ENCODE measurements around the gene VAPA.

The VAPA gene

DNA sequence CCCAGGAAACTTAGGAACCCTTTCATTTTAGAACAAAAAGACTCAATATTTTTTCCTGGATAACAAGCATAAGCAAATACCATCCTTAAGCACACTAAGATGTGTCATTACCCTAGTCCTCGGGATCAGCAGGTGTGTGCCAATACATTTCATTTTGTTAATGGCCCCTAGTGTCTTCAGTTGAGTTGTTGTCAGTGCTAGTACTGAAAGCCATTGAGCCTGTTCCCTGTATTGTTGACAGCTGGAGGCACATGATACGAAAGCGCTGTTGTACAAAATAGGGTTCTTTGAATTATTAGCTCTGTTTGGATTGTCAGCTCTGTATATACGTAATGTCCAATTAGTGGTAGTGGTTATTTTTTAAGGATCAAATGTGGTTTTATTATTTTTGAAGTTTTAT lies 29.5 kb downstream of the VAPA start:
- no peak for DNase-seq (ENCODE audit: low read depth)

DNA sequence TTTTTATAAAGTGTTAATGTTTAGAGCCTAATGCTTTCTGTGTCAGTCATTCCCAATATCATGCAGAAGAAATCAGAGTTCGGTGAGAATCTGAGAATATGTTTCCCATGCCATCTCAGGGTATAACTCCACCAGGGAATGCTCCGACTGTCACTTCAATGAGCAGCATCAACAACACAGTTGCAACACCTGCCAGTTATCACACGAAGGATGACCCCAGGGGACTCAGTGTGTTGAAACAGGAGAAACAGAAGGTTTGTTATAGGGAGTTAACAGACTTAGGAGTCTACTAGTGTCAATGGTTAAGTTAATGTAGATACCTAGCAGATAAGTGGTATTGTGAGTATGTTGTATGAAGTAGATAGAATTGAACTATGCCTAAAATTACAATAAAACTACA lies 31.0 kb downstream of the VAPA start:
- no peak for DNase-seq (ENCODE audit: low read depth)

DNA sequence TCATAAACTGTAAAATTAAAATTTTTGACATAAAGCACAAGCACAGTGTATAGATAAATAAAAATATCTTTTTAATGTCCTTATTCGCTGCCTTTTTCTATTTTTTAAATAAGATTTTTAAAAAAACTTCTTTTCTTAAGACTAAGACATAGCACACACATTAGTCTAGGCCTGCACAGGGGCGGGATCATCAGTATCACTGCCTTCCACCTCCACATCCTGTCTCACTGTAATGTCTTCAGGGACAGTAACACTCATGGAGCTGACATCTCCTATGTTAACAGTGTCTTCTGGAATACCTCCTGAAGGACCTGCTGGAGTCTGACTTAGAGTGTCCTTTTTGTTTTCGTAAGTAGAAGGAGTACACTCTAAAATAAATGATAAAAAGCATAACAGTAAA lies 33.0 kb downstream of the VAPA start:
- DNase-seq (ENCODE audit: low read depth), result no peak

DNA sequence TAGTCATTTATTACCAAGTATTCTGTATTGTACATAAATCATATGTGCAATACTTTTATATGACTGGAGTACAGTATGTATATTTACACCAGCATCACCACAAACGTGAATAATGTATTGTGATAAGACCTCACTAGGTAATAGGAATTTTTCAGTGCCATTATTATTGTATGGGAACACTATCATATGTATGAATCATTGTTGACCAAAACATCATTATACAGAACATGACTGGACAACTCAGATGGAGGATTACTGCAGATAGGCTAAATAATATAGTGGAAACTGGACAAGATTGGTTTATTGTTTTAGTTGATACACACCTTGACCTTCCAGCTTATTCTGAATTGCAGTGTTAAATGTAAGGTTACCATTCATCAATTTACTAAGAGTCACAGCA lies 33.4 kb downstream of the VAPA start:
- DNase-seq (ENCODE audit: low read depth), result no peak

DNA sequence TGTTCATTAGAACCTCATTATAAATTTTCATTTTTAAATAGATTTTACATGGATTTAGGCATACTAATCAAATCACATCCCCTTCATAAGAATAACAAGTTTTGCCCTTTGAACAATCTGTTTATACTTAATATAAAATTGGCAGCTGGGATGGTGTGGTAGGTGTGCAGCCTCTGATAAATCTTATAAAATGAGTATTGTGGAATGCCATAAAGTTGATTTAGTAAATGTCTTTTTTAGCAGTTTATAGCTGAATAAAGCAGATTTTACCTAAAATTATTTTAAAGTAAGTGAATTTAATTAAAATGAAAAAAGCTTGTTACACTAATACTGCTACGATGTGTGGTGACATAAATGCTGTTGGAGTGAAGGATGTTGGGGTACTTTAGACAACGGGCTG lies 35.5 kb downstream of the VAPA start:
- no peak for DNase-seq (ENCODE audit: low read depth)

DNA sequence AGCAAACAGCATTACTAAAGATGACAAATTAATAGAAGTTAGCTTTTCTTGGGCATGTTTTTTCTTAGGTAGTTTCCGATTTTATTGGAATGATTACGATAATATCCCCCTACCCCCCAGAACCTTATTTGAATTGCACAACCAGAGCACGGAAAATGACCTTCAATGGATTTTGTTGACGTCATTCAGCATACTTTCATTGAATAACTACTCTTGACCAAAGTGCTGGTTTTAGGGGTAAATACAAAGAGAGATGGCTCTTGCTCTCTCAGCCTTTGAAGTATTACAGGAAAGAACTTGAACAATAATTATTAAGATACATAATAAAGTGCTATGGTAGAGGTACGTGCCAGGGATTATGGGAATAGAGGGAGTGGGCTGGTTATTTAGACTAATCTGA lies 36.0 kb downstream of the VAPA start:
- no peak for DNase-seq (ENCODE audit: low read depth)

DNA sequence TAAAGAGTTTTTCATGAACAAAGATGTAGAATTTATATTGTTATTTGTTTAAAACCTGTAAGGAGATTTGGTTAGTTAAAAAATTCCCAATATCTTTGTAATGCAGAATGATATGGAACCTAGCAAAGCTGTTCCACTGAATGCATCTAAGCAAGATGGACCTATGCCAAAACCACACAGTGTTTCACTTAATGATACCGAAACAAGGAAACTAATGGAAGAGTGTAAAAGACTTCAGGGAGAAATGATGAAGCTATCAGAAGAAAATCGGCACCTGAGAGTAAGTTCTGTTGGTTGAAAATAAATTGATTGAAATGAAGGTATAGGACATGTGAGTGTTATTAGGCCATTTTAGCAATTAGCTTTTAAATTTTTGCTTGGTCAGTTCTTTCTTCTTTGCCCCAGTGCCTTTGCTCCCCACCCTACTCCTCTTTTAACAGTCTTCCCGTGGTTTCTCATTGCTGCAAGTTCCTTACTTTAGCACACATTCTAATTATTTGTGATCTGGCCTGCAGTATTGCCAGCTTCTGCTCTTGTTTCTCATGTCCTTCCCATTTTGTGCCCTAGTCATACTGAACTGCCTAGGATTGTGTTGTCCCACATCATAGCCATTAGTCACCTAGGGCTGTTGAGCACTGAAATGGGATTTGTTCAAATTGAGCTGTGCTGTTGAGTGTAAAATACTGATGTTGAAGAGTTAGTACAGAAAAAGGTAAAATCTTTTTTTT lies 36.6 kb downstream of the VAPA start:
- no peak for DNase-seq (ENCODE audit: low read depth)

DNA sequence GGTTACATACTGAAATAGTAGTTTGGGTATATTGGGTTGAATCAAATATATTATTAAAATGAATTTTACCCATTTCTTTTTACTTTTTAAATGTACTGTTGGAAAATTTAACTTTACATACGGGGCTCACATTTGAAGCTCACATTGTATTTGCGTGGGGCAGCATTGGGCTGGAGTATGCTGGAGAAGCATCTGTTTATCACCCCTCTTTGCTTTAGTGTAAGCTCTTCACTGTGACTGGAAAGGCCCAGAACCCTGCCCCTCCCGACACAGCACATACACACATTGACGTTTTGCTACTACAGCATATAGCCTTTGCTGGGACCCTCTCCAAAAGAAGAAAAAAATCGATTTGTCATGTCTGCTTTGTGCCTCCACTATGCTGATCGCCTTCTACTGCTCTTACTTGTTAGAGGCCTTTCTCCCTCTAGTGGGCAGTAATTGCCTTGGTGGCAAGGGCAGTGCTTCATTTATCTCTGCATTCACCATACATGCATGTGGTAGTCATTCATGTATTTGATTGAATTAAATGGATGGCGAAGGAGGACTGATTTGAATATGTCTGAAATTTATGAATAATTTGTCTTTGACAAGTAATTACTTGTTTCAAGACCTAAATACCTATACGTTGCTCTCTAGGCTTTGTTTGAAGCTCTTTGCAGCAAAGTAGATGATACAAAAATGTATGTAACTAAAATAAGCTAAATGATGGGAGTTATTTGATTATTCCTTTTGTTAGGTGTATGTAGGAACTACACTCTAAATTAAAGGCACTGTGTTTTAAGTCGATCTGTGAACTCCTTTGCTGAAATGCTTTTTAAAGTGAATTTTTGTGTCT lies 37.4 kb downstream of the VAPA start:
- DNase-seq (ENCODE audit: low read depth), result no peak

DNA sequence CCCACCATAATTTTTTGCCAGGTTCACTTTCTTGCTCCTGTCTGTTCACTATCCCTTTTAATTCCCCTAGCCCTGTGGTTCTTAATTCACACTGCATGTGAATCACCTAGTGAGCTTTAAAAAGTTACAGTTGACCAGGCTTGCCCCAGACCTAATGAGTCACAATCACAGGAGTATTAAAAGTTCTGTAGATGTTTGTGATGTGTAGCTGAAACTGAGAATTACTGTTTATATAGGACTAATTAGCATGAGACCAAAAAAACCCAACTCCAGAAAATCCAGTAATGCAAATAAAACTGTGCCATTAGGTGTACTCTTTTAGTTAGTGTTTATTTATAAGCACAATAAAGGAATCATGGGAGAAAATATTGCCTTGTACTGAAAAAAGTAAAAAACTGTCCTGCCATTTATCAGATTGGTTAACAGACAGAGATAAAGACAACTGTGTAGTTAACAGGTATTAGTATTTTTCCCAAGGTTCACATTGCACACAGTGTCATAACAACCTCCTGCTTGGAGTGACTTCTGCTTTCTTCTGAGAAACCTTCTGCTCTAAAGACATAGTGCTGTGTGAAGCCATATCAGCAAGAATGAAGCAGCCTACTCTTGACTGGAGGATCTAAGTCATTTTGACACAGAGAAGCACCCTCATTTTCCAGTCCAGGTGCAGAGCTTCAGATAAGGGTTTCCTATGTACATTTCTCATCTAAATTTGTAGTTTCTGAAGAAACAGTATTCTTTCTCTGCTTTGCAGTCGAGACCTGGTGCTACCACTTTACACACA lies 39.0 kb downstream of the VAPA start:
- no peak for DNase-seq (ENCODE audit: low read depth)

DNA sequence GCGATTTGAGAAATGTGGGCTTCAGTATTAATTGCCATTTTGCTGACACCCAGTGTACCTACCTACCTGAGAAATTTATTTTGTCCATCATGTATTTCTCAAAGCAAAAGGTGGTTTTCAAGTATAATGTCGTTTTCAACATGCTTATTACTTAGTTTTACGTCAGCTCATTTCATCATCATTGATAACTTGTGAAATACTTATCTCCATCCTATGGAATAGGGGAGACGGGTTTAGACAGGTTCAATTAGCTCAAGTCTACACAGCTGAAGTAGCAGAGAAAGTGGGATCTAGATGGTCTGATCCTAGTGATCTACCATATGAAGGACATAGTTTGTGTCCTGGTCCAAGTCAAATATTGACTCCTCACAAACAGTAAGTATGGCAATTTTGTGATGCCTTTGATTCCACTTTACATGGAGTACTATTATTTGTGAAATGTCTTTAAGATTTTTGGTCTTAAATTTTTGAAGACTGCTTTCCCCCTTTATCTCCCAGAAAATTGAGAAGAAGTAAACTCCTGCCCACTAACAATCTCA lies 45.1 kb downstream of the VAPA start:
- no peak for DNase-seq (ENCODE audit: low read depth)

DNA sequence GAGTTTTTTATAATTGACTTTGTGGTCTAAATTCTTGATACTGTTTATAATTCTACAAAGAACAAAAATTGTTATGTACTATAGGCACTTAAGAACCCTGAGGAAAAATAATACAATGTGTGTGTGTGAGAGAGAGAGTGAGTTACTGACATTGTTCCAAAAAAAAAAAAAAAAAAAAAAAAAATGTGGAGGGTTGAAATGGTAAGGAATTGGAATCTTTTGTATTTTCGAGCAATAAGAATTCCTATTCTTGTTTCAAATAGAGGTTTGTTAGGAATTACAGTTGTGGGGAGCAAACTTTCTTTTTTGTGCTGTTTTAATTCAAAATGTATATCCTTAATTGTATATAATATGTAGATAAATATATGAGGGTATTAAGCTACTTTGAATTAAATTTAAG lies 45.7 kb downstream of the VAPA start:
- DNase-seq (ENCODE audit: low read depth), result no peak

DNA sequence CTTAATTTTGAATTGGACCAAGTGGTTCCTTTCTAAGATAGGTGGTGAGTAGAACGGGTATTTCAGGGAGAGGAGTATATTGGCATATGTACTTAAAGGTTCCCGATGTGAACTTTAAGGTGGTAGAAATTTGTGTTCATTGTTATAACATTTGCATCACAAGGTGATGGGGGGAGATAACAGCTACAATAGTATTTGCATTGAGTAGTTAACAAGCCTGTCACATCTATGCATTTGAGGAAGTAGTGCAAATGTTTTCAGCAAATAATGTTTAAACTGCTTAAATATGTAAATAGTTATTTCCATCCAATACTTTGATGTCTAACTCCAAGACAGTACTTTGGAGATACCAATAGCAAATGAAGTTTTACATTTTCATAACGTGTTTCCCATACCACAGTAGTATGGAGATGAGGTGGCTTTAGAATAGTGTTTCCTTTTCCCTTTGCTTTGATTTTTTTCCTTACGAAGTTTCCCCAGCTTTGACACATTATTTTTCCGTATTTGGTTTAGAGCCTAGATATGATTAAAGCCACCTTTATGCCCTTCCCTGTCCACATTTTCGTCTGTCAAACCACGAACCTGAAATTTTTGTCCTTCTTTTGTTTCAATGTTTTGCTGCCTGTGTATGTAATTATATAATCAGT lies 46.6 kb downstream of the VAPA start:
- DNase-seq (ENCODE audit: low read depth), result no peak

DNA sequence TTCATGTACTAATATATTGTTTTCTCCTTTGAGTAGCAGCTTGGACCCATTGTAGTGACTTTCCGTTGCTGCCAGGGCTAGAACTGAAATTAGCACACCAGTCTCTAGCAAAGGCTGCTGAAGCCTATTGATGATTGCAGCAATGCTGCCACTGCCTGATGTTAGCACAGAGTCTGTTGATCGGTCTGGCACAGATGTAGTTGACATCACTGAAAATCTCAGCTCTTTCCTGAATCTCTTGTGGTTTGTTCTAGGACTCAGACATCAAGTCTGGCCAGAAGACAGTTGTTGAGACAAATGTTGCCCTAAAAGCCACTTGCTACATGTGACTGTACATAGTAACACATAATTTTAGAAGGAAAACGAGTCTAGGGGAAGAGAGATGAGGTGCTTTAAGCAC lies 47.2 kb downstream of the VAPA start:
- no peak for DNase-seq (ENCODE audit: low read depth)

DNA sequence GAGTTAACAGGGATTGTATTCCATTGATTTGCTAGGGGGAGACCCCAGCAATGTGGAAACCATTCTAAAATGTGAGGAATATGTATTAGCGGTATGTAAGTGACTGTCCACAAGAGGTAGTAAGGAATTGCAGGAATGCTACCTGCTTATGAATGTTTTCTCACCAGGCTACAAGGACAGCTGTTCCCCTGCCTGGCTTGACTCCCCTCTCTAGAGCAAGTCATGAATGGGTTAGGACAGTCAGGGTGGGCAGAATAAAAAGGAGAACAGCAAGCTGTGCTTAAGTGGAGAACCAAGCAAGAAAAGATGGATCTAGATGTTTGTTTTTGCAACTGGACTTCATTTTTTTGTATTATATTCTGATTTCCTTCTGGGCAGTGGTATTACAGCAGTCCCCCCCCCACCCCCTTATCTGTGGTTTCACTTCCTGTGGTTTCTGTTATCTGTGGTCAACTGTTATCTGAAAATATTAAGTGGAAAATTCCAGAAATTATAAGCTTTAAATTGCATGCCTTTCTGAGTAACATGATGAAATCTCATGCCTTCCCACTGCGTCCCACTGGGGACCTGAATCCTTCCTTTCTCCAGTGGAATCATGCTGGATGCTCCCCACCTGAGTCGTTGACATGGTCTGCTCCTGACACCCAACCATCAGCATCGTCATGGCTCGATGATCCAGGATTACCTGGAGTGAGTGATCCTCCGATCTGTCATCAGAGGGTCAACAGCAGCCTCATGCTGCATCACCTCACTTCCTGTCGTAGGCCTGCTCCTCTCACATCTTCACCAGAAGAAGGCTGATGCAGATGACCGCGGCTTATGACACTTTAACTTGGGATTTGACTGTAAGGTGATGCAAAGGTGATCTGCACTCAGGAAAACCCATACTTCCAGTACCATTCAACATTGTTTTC lies 52.2 kb downstream of the VAPA start:
- DNase-seq (ENCODE audit: low read depth), result no peak

DNA sequence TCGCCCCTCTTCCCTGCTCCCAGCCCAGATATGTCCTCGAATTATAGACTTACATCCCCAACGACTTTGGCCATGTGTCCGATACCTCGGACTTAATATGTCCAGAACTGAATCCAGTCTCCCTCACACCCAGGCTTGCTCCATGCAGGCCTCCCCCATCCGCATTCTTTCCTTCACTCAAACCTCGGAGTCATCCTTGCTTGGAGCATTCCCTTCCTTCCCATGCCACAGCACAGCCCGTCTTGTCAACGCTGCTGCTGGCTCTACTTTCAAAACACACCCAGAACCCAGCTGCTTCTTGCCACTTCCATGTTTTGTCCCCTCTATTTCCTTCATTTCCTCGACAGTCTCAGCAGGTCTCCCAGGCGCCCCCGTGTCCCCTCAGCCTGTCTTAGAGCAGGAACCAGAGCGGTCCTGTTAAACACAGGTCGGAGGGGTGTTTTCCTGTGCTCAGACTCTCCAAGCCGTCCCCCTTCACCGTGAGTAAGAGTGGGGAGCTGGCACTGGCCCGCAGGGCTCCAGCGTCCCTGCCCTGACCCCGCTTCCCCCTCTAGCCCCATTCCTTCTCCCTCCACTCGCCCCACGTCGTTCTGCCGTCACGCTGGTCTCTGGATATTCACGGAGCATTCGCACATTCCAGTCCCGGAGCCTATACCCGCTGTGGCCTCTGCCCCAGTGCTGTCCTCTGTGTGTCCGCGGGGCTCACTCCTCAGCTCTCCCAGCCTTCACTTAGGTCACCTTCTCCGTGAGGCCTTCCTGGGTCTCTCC lies 54.4 kb downstream of the VAPA start:
- no peak for DNase-seq (ENCODE audit: low read depth)

DNA sequence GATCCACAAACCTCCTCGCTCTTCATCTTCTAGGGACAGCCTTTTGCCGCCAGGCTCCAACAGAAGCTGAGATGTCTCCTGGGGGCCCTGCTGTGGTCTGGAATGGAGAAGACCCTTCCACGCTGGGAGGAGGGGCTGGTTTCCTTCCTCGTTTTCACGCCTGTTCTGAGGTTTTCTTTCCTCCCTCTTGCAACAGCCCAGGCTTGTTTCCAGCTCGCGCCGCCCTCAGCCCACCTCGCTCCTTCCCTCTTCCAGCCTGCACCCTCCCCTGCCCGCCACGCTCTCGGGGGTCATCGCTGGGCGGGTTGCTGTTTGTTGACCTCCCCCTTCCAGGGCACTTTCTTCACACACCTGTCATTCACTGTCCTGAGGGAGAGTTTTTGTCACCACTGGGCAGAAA lies 55.4 kb downstream of the VAPA start:
- no peak for DNase-seq (ENCODE audit: low read depth)

DNA sequence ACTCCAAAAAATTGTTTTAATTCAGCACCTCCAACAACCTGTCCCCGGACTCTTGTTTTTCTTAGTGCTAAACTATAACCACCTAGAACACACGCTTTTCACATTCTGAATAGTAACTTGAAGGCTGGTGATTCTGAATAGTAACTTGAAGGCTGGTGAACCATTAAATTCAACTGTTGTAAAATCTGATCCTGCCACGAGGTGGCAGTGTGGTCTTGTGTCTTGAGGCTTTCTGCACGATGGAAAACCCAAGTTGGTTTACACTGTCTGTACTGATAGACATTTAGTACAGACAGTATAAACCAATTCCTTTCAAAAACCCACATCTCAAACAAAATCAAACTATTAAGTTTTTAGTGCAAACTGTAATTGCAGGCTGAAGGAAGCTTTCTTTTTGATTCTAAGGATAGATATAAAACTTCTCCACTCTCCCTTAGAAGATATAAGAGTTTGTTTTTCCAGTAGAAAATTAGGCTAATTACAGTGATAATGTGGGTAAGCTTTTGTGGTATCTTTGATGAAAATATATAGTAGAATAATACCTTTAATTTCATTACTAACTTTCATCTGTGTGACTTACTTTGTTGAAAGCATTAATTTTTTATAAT lies 57.6 kb downstream of the VAPA start:
- DNase-seq (ENCODE audit: low read depth), result peak; percentile 57

DNA sequence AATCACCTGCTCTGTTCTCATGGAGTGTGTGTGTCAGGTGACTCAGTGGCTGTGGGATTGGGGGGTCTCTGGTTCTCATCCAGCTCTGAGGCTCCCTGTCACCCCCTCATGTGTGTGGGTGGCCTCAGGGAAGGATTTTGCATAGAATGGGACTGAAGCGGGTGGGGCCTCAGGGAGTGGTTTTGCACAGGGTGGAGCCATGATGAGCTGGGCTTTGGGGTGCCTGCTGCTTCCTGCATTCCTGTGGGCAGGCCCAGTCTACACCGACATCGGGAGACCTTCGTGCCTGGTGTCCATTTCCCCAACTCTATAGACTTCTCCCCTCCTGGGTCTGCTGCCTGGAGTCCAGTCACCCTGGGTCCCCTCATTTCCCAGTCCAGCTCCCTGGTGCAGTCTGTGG lies 59.7 kb downstream of the VAPA start:
- no peak for DNase-seq (ENCODE audit: low read depth)

DNA sequence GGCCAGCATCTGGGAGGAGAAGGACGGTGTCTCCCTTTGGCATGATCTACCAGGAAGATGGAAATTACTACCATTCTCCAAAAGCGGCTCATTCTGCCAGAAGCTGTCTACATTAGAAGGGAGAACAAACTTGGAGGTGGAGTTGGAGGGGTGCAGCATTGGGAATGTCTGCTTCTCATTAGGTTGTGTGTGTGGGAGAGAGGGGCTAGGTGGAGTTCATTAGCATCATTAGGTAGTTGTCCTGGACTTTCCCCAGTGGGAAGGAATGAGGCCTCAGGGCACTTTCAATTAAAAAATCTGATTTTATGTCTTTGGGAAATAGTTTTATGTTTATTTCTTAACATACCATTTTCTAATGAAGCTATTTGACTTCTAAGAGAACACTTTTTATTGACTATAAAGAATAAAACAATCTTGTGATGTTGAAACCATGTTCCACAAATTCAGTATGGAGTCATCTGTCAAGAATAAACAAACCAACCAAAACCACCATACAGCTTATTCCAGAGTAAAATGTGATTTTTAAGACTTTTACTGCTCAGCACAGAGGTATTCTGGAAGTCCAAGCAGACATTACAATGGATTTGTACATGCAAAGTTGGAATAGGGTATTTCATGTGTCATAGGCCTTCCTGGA lies 60.6 kb downstream of the VAPA start:
- no peak for DNase-seq (ENCODE audit: low read depth)
